ENCODE results near the gene CCL27. TPM values are rescaled to one million over a fixed set of nuclear protein-coding genes. Genes with fewer than 3 reads are reported as not detected.
A peak's percentile ranks its signal among the peaks of the same experiment; 100 is the strongest.

Gene CCL27
- total RNA-seq, 1 experiment from 2014 or later, result not detected

DNA sequence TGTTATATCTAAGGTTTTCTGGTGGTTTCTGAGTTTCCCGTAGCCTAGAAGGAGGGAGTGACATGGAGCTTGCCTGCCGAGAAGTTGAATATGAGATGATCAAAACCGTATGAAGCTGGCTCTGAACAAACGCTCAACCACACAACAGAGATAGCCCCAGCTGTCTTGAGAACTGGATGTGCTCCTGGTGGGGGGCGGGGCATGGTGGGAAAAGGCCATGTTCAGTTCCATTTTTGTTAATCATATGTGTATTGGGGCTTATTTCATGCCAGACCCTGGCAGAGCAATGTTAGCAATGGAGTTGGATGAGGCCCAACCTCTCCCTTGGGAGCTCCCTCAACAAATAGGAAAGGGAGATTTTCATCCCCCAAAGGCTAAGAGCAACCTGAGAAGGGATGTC, 23.8 kb upstream of the CCL27 start:
- no peak for DNase-seq (ENCODE audit: low spot score)
- in situ Hi-C loops (cut with HindIII; ENCODE audit: low sequenced_read_pairs), result no loop called here

DNA sequence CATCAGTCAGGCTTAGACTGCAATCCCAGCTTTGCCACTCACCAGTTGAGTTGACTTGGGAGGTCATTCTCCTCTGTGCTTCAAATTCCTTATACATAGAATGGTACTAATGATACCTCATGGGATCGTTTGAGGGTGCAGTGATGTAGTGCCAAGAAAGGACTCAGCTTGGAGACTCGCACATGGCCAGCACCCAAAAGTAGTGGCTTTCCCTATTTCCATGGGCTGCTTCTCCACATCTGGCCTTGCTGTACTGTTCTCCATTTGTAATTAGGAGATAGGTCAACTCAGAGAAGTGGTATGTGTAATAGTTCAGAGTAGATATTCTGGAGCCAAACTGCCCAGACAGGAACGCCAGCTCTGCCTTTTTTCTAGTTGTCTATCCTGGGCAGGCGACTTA, 23.1 kb upstream of the CCL27 start:
- in situ Hi-C loops (cut with HindIII; ENCODE audit: low sequenced_read_pairs), result no loop called here
- DNase-seq (ENCODE audit: low spot score), result no peak

DNA sequence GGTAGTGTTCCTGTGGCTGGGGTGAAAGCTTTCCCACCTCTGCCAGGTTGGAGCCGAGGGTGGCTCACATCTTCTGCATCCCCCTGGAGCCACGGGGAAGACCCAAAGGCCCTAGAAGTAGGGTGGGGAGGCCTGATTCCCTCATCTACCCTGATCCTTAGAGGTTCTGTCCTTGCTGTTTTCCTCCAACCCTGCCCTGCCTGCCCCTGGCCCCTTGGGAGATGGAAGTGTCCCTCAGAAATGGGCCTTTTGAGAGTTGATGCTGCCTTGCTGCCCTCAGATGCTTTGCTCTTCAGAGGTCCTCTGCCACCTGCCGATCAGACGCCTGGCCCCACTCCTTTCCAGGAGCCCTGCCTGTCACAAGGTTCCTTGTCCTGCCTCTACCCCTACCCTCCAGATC, 22.4 kb upstream of the CCL27 start:
- in situ Hi-C loops (cut with HindIII; ENCODE audit: low sequenced_read_pairs), result no loop called here

DNA sequence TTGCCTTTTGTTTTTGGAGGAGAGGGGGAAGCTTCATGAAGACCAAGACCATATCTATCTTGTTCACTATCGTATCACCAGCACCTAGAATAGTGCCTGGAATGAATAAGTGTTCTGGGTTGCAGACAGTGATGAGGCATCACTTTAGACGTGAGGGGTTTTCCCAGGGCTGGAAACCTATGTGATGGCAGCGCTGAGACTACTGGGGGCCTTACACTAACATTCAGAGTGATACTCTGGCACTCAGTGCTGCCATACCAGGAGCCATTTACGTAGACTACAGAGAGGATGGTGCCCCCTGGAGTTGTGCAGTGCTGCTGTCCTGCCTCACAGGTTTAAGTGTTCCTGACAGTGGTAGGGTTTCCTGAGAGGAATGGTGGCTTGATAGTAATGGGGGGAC, 21.7 kb upstream of the CCL27 start:
- DNase-seq (ENCODE audit: low spot score), result no peak
- in situ Hi-C loops (cut with HindIII; ENCODE audit: low sequenced_read_pairs), result no loop called here

More for the DNA sequence above, 22.4 kb upstream of the CCL27 start:
- no peak for DNase-seq (ENCODE audit: low spot score)

DNA sequence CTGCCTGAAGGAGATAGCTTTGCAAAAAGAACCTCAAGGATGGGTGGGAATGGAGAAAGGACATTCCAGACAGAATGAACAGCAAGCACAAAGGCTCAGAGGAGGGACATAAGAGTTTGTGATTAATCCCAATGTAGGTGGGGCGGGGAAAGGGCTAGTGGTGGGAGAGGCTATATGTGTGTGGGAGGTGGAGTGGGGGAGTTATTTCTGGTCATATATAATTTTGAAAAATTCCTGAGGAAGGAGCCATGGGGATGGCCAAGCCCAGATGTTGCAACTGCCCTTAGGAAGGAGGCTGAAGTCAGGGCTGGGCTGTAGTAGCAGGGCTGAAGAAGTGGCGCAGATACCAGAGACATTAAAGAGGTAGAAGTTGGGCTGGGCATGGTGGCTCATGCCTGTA, 13.4 kb upstream of the CCL27 start:
- in situ Hi-C loops (cut with HindIII; ENCODE audit: low sequenced_read_pairs), result no loop called here
- DNase-seq (ENCODE audit: low spot score), result no peak

DNA sequence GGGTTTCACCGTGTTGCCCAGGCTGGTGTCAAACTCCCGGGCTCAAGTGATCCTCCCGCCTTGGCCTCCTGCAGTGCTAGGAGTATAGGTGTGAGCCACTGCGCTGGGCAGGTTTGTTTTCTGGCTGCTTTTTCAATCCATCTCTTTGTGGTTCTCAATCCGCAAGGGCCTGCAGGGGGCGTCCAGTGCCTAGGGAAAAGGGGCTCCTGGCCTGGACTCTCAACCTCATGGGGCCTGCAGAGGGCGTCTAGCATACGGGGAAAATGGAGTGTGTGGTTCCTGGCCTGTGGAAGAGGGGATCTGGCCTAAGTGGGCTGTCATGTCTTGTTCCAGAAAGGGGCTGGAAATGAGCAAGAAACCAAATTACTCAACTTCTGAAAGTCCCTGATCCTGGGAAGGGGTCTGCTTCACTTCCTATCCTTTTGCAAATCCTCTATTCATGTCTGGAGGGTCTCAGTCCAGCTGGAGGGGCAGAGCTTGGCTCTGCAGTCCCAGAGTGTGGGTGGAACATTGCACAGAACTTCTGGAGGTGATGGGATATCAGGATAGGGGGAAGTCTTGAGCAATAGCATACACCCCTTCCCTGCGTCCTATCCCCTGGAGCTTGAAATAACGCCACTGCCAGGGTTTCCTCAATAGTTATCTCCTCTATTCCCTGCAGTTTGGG, 12.7 kb upstream of the CCL27 start:
- in situ Hi-C loops (cut with HindIII; ENCODE audit: low sequenced_read_pairs), result no loop called here
- DNase-seq (ENCODE audit: low spot score), result peak; percentile 44

DNA sequence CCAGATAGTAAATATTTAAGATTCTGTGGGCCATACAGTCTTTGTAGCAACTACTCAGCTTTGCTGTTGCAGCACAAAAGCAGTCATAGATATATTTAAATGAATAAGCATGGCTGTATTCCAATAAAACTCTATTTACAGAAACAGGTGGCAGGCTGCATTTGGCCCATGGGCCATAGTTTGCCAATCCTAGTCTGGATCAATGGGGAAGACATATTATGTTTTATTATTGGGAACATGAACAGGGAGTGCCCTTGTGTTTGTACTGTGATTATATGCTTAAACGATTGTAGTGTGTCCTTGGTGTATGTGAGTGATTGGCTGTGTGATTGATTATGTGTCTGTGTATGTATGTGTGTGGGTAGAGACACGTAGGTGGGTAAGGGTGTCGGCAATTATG, 12.0 kb upstream of the CCL27 start:
- DNase-seq (ENCODE audit: low spot score), result no peak

DNA sequence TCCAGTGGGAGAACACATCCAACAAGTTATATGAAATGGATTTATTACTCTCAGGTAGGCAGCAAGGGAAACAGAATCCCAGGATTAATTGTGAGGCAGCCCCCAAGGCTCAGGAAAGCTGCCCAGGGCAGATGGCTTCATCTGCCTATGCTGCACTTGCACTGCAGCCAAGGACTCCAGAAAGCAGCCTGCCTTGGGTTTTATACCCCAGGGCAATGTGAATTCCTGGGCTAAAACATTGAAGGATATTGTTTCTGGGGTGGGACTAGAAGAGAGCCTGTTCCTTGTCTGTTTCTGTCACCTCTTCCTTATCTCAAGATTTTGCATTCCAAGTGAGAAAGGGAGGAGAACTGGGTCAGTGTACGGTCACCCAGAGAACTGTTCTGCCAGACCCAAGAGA, 8.8 kb upstream of the CCL27 start:
- no peak for DNase-seq (ENCODE audit: low spot score)
- in situ Hi-C loops (cut with HindIII; ENCODE audit: low sequenced_read_pairs), result no loop called here

More for the DNA sequence above, 12.0 kb upstream of the CCL27 start:
- in situ Hi-C loops (cut with HindIII; ENCODE audit: low sequenced_read_pairs), result no loop called here

DNA sequence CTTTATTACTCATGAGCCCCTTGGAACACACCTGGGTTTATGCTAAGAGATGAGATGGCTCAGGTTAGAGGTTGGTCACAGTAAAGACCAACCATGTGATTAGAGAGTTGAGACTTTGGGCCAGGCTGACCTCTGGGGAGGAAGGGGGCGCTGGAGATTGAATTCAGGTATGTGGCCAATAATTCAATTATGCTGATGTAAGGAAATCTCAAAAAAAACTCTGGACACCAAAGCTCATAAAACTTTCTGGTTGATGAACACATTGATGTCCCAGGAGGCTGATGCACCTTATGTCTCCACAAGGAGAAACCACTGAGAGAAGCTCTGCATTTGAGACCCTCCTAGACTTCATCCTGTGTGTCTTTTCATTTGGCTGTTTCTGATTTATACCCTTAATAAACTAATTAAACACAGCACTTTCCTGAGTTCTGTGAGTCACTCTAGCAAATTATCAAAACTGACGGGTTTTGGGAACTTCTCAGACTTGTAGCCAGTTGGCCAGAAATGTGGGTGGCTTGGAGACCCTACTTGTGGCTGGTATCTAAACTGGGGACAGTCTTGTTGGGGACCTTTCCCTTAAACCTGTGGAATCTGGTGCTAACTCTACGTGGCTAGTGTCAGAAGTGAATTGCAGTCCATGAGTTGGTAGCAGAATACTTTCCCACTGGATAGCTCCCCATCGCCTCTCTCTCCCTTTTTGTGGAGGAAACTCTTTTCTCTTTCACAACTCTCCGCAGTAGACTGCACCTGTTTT, 7.5 kb upstream of the CCL27 start:
- in situ Hi-C loops (cut with HindIII; ENCODE audit: low sequenced_read_pairs), result no loop called here
- no peak for DNase-seq (ENCODE audit: low spot score)

DNA sequence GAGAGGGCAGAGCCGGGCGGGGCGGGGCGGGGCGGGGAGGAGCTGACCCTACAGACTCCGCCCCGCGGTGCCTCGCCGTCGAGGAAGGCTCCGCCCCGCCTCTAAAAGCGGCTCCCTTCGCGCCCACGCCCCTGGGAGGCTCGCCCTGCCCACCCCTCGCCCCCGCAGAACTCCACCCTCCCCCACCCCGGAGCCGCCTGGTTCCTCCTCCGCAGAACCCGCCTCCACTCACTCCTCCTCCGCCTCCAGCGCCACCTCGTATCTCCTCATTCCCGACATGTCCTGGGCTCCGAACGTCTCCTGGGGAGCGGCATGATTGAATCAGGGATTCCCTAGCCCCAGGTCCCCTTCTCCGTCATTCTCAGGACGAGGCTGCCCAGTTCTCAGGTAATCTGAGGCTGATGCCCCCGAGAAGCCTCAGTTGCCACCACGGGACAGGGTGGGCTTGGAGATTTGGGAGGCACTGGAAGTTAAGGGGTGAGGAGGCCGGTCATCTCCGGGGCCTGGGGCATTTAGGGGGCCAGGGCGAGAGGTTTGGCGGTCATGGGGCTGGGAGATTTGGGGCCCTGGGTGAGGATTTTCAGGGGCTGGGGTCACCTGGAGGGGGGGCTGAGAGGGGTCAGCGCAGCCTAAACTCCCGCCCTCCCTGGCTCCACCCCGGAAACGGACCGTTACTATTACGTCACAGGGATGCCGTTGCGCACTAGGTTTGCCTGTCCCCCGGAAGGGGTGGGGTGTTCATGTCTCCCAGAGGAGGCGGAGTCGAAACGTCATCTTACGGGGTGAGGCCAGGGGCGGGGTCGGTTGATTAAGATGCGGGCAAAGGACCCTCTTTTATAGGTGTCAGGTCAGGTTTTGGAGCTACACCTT, 3.2 kb upstream of the CCL27 start:
- in situ Hi-C loops (cut with HindIII; ENCODE audit: low sequenced_read_pairs), result no loop called here

DNA sequence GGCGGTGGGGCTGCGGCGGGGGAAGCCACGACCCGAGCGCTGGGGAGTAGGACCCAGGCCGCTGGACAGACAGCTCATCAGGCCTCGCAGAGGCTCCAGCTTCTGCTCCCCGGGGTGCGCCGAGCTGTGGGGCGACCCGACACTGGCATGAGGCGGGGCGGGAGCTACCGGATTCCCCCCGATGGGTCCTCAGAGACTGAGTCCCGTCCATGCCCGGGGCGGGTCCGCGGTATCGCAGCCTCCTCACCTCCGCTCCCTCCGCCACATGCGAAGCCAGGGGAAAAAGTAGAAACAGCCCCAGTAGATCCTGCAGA, 2.6 kb upstream of the CCL27 start:
- DNase-seq (ENCODE audit: low spot score), result no peak
- in situ Hi-C loops (cut with HindIII; ENCODE audit: low sequenced_read_pairs), result no loop called here

More for the DNA sequence above, 3.2 kb upstream of the CCL27 start:
- peak; percentile 99 for DNase-seq (ENCODE audit: low spot score)

DNA sequence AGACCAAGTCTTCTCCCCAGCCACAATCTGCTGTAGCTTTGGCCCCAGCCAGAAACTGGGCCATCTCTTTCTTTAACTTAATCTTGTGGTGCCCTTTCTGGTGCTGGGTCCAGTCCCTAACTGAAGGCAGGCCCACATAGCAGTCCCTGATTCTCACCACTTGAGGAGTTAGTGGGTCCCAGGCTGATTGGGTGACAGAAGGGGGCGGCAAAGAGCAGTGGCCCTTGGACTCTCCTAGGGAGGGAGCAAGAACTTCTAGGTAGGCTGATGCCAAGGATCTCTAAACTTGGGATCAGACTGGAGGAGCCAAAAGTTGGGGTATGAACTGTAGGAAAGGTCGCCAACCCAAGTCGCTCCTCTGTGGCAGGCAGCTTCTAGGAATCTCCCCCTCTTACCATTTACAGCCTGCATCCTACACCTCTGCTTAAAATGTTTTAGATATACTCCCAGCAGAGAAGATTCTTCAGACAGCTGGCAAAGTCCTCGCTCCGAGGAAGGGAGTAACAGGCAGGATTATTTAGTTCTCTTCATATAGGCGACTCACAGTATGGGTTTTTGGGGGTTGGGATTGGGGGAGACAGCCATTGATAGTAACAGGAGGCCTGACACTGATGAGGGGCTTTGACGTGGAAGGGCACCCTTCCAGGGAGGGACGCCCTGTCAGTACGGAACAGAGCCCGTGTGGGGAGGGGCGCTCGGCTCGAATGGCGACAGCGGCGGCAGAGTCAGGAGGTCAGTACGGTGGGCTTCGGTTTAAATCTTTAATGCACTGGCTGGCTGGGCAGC, 2.0 kb upstream of the CCL27 start:
- in situ Hi-C loops (cut with HindIII; ENCODE audit: low sequenced_read_pairs), result no loop called here
- DNase-seq (ENCODE audit: low spot score), result peak; percentile 82

DNA sequence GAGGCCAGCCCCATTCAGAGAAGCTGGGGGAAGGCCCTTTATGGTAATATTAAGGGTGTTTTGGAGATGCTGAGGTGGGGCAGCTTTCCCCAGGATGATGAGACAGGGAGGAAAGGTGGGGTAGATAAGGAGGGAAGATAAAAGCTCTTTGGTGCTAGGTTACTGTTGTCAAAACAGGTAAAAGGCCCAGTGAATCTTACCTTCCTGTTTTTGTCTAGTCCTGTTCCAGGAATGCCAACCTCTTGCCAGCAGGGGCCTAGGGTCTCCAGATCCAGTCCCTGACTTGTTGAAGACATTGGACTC, 797 bp upstream of the CCL27 start:
- no peak for DNase-seq (ENCODE audit: low spot score)
- in situ Hi-C loops (cut with HindIII; ENCODE audit: low sequenced_read_pairs), result no loop called here

DNA sequence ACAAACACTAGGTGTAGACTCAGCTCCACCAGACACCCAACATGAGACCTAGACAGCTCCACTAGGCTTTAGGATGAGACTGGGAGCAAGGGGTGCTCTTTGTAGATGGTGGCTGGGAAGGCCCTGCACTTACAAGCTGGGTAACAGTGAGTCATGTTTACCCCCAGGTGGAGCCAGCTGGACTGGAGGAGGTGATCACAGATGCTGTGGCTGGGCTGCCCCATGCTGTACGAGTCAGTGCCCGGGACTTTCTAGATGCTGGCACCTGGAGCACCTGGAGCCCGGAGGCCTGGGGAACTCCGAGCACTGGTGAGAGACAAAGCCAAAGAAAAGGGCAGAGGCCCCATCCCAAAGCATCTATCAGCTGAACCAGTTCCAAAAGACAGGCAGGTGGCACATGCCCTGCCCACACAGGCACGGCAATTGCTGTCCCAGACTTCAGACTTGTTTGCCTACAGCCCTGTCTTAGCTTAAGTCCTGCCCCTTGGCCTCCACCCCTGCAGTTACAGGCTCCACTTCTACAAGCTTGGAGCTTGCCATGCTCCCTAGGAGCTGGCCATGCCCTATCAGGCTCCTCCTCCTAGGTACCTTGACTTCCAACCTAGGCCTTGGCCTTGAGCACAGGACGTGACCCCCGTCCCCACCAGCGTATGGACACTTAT, 2.7 kb downstream of the CCL27 start:
- in situ Hi-C loops (cut with HindIII; ENCODE audit: low sequenced_read_pairs), result no loop called here
- DNase-seq (ENCODE audit: low spot score), result no peak

DNA sequence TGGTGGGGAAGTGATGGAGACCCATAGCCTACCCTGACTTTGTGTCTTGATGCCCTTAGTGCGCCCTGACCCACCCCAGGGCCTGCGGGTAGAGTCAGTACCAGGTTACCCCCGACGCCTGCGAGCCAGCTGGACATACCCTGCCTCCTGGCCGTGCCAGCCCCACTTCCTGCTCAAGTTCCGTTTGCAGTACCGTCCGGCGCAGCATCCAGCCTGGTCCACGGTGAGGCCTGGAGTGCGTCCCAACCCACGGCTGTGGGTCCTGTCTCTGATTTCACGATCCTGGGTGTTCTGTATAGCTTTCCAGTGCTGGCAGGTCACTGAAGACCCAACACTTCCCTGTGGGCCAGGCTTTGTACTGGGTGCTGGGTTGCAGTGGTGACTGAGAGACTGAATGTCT, 4.0 kb downstream of the CCL27 start:
- no peak for DNase-seq (ENCODE audit: low spot score)
- in situ Hi-C loops (cut with HindIII; ENCODE audit: low sequenced_read_pairs), result no loop called here

DNA sequence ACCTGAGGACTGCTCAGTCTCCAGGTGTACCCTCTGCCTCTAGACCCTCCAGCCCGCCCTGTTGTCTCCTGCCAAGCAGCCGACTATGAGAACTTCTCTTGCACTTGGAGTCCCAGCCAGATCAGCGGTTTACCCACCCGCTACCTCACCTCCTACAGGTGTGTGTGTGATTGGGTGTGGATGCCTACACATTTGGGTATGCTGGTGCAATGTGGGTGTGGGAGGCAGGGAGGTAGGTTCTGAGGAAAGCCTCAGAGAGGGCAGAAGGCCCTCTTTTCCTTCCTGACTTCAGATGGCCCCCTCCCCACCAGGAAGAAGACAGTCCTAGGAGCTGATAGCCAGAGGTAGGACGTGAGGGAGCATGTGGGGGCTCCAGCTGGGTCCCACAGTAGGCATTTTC, 5.5 kb downstream of the CCL27 start:
- DNase-seq (ENCODE audit: low spot score), result no peak
- in situ Hi-C loops (cut with HindIII; ENCODE audit: low sequenced_read_pairs), result no loop called here

DNA sequence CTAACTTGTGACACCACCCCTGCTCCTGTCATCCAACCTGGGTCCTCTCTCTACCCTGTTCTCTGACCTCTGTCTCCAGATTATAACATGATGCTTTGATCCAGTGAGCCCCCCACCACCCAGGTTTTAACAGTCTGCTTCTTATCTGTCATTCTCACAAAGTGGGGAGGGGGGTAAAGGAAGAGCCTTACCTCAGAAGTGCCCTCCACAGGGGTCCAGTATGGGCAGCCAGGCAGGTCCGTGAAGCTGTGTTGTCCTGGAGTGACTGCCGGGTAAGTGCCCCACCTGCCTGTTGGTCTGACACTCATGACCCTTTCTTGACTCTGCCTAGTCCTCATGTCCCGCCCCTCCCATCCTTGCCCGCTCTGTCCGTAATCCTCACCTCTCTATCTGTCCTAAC, 7.1 kb downstream of the CCL27 start:
- no peak for DNase-seq (ENCODE audit: low spot score)
- in situ Hi-C loops (cut with HindIII; ENCODE audit: low sequenced_read_pairs), result no loop called here

DNA sequence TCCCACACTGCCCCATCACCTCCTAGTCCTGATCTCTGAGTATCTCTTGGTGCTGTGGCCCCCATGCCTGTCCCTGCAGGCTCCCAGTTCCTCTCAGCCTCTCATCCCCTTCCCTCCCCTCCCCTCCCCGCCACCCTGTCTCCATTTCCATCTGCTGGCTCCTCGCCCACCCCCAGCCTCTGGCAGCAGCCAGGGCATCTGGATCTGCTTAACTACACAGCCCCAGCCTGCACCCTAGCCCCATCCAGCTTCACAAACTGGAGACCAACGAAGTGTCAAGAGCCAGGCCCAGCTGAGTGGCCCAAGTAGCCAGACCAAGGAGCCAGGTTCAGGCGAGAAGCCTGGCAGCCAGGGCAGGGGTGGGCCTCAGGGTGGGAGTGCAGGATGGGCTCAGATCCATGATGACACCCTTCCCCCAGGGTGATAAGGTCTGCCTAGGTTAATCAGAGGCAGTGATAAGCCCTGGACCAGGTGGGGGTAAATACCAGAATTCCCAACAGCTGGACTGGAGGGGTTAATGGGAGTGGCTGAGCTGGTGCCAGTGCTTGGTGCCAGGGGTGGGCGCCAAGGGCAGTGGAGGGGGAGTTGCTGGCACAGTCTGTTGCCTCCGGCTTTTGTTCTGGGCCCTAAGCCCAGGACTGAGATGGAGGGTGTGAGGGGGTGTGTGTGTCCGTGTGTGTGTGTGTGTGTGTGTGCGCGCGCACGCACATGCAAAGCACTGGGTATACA, 8.0 kb downstream of the CCL27 start:
- peak; percentile 30 for DNase-seq (ENCODE audit: low spot score)
- in situ Hi-C loops (cut with HindIII; ENCODE audit: low sequenced_read_pairs), result no loop called here
